Sigmoid colon (tissue), 4 donors: ENCODE data around the gene SLC10A1.

Source experiments
- CTCF ChIP-seq, 4 experiments: fragments of 450-650 bp in 3 of 4; fragments of 200-600 bp in 1 of 4; IDR thresholded peaks; one replicate each; pipeline ENCODE4 v1.5.1; 2016 to 2019; ENCODE audit warnings: antibody characterized with exemption in 4 of 4, mild to moderate bottlenecking in 3 of 4, moderate library complexity in 2 of 4
- EP300 ChIP-seq, 4 donors: sonication (generic); formaldehyde crosslinking; IDR thresholded peaks; one replicate each; pipeline ENCODE4 v1.6.1; 2017; ENCODE audit warnings: antibody characterized with exemption in 4 of 4
- POLR2A ChIP-seq, 2 donors: fragments of 450-650 bp; IDR thresholded peaks; one replicate each; pipeline ENCODE4 v1.6.1; 2016; ENCODE audit warnings: antibody characterized with exemption in 2 of 2, mild to moderate bottlenecking in 2 of 2, moderate library complexity in 2 of 2

- TF ChIP-seq CTCF (IDR thresholded peaks at IDR 0.05): no peak
- TF ChIP-seq EP300 (IDR thresholded peaks at IDR 0.05): no peak
- TF ChIP-seq POLR2A (IDR thresholded peaks at IDR 0.05): no peak
These were observed 48.7 kb upstream of the SLC10A1 start for GRCh38 chr14:69845787-69846186.
